ENCODE results near the gene IL13RA1. TPM values are rescaled to one million over a fixed set of nuclear protein-coding genes. Genes with fewer than 3 reads are reported as not detected.

Gene IL13RA1
- total and polyA plus RNA-seq, 10 of the 15 experiments (the other 5 are each of a cell fraction or from before 2014, with no cell fraction given) = 2.3 to 14.2 (median 8.4) TPM

DNA sequence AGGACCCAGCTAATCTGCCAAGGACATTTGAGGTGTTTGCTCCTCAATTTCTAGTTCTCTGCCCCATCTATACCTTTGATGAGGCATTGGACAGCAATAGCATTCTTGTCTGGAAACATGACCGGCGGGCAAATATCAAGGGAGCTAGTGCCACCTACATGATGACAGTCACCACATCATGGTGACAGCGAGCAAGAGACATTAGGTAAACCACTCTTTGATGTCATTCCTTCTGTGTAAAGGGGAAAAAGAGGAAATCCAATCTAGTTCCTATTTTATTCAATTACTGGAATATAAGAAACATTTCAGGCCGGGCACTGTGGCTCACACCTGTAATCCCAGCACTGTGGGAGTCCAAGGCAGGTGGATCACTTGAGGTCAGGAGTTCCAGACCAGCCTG is 20.7 kb upstream of the IL13RA1 start:
- in situ Hi-C loops (cut with MboI) = no loop called here
- 59% methylated on average over 4 of the region's 4 CpGs for WGBS (ENCODE audit: insufficient coverage, insufficient replicate concordance, low lambda C conversion rate, missing lambda C conversion rate)
- FAIRE-seq = no peak
- no TSS peak for BruUV-seq (replicated peaks)
- H4K20me1 ChIP-seq (ENCODE audit: control insufficient read depth, insufficient read depth) = no peaks in the 10 kb centered on the region
- H3K9me3 ChIP-seq (replicated peaks; ENCODE audit: control insufficient read depth, insufficient read depth, low read length) = no peaks in the 10 kb centered on the region
- ChIA-PET CTCF (interaction anchor here (0.6 to 2.4 kb wide), 3 partner anchors 36 to 79 kb away, joined by 3 to 7 read pairs (median 4); no protein-coding TSS in a partner anchor), RAD21 (ENCODE audit: unreplicated experiment) (no interaction called here), SMC1A (ENCODE audit: uncharacterized antibody, unreplicated experiment) (no interaction called here), POLR2A (no interaction called here)
- H3K4me1 ChIP-seq (ENCODE audit: control insufficient read depth, insufficient read depth, low read length) = no peaks in the 10 kb centered on the region
- intact Hi-C loops (cut with micrococcal nuclease; ENCODE audit: unreplicated experiment) = no loop called here
- ATAC-seq = no peak
- H3K27me3 ChIP-seq (replicated peaks in 1 of 2; ENCODE audit: control insufficient read depth in 2 of 2, insufficient read depth in 2 of 2, low read length in 1 of 2) = no peaks in the 10 kb centered on the region
- no peak overlapping the region for H3K27ac ChIP-seq (ENCODE audit: control insufficient read depth, insufficient read depth)
- no peak overlapping the region for H3K4me2 ChIP-seq (ENCODE audit: control insufficient read depth, insufficient read depth)
- H3K79me2 ChIP-seq (ENCODE audit: control insufficient read depth, insufficient read depth, low read length) = no peaks in the 10 kb centered on the region
- TF ChIP-seq, protein P1, sequence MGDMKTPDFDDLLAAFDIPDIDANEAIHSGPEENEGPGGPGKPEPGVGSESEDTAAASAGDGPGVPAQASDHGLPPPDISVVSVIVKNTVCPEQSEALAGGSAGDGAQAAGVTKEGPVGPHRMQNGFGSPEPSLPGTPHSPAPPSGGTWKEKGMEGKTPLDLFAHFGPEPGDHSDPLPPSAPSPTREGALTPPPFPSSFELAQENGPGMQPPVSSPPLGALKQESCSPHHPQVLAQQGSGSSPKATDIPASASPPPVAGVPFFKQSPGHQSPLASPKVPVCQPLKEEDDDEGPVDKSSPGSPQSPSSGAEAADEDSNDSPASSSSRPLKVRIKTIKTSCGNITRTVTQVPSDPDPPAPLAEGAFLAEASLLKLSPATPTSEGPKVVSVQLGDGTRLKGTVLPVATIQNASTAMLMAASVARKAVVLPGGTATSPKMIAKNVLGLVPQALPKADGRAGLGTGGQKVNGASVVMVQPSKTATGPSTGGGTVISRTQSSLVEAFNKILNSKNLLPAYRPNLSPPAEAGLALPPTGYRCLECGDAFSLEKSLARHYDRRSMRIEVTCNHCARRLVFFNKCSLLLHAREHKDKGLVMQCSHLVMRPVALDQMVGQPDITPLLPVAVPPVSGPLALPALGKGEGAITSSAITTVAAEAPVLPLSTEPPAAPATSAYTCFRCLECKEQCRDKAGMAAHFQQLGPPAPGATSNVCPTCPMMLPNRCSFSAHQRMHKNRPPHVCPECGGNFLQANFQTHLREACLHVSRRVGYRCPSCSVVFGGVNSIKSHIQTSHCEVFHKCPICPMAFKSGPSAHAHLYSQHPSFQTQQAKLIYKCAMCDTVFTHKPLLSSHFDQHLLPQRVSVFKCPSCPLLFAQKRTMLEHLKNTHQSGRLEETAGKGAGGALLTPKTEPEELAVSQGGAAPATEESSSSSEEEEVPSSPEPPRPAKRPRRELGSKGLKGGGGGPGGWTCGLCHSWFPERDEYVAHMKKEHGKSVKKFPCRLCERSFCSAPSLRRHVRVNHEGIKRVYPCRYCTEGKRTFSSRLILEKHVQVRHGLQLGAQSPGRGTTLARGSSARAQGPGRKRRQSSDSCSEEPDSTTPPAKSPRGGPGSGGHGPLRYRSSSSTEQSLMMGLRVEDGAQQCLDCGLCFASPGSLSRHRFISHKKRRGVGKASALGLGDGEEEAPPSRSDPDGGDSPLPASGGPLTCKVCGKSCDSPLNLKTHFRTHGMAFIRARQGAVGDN (IDR thresholded peaks at IDR 0.05) = no peak
- TF ChIP-seq, protein P2, sequence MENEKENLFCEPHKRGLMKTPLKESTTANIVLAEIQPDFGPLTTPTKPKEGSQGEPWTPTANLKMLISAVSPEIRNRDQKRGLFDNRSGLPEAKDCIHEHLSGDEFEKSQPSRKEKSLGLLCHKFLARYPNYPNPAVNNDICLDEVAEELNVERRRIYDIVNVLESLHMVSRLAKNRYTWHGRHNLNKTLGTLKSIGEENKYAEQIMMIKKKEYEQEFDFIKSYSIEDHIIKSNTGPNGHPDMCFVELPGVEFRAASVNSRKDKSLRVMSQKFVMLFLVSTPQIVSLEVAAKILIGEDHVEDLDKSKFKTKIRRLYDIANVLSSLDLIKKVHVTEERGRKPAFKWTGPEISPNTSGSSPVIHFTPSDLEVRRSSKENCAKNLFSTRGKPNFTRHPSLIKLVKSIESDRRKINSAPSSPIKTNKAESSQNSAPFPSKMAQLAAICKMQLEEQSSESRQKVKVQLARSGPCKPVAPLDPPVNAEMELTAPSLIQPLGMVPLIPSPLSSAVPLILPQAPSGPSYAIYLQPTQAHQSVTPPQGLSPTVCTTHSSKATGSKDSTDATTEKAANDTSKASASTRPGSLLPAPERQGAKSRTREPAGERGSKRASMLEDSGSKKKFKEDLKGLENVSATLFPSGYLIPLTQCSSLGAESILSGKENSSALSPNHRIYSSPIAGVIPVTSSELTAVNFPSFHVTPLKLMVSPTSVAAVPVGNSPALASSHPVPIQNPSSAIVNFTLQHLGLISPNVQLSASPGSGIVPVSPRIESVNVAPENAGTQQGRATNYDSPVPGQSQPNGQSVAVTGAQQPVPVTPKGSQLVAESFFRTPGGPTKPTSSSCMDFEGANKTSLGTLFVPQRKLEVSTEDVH (IDR thresholded peaks at IDR 0.05; ENCODE audit: low read depth, partially characterized antibody) = no peak
- TF ChIP-seq SMAD1 (IDR thresholded peaks at IDR 0.05; ENCODE audit: low read depth, partially characterized antibody) = no peak
- no peak for TF ChIP-seq EGR1 (IDR thresholded peaks at IDR 0.05; ENCODE audit: borderline replicate concordance in 1 of 2, low read depth in 2 of 2, low read length in 2 of 2)
- no peak for TF ChIP-seq POLR2AphosphoS2 (IDR thresholded peaks at IDR 0.05; ENCODE audit: low read depth, low read length)
- no peak for TF ChIP-seq JUNB (IDR thresholded peaks at IDR 0.05)
- TF ChIP-seq, protein P3, sequence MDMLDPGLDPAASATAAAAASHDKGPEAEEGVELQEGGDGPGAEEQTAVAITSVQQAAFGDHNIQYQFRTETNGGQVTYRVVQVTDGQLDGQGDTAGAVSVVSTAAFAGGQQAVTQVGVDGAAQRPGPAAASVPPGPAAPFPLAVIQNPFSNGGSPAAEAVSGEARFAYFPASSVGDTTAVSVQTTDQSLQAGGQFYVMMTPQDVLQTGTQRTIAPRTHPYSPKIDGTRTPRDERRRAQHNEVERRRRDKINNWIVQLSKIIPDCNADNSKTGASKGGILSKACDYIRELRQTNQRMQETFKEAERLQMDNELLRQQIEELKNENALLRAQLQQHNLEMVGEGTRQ (IDR thresholded peaks at IDR 0.05; ENCODE audit: borderline replicate concordance, low read depth, low read length) = no peak
- no peak for TF ChIP-seq NBN (IDR thresholded peaks at IDR 0.05)
- TF ChIP-seq NR2C1 (IDR thresholded peaks at IDR 0.05) = no peak
- no peak for TF ChIP-seq SRF (IDR thresholded peaks at IDR 0.05; ENCODE audit: low read depth in 2 of 2, low read length in 2 of 2)
- no peaks in the 10 kb centered on the region for H3K36me3 ChIP-seq (ENCODE audit: control insufficient read depth in 2 of 2, insufficient read depth in 2 of 2, low read length in 1 of 2)
- H3K4me3 ChIP-seq = no peak overlapping the region
- H3K9ac ChIP-seq (ENCODE audit: control insufficient read depth, insufficient read depth, low read length) = no peak overlapping the region
- H2AFZ ChIP-seq (ENCODE audit: control insufficient read depth, low read depth, low read length) = no peak overlapping the region
- DNase-seq (ENCODE audit: low read depth, low spot score) = no peak
